NCI-H1048 (cell line): ENCODE data around the gene HSPB6.

ENCODE experiments used
- DNase-seq: peaks from one replicate; lab custom pipeline; 2025; lab: John Stamatoyannopoulos, UW

The HSPB6 gene

DNA sequence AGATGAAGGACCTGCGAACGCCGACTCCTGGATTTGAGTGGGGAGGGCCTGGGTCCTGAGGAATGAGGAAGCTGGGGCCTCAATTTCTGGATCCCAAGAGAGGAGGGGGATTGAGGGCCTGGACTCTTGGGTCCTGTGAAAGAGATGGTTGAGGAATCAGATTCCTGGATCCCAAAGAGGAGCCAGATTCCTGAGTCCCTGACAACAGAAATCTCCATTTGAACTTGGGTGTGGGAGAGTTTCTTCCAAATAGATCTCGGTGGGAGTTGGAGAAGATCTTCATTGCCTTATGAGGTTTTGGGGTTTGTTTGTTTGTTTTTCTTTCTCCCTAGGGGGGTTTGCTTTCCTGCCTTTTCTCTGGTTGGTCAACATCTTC lies 10.8 kb downstream of the HSPB6 start:
- no peak for DNase-seq

DNA sequence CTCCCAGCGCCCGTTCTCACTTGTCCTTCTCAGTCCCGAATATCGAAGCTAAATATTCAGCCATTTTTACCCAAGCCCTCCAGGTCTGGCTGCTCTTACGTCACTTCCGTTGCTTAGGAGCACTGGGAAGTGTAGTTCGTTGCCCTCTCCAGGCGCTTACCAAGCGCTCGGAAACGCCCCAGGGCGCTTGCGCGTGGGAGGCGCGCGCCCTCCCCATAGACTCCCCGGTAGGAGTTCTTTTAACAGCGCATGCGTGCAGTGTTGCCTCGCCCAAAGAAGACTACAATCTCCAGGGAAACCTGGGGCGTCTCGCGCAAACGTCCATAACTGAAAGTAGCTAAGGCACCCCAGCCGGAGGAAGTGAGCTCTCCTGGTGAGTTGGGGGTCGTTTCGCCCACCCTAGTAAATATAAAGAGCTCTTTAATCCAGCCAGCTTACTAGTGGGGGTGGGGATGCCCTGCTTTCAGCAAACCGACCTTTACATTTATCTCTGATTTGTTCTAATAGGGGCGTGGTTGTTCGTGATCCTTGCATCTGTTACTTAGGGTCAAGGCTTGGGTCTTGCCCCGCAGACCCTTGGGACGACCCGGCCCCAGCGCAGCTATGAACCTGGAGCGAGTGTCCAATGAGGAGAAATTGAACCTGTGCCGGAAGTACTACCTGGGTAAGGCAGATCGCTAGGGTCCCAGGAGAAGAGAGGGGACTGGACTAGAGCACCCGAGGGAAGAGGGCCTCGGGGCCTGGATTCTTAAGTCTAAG lies 11.3 kb downstream of the HSPB6 start, which contains the start of the genes PSENEN and U2AF1L4:
Gene PSENEN, plus strand, starts transcription at position 324 of the 759 bp plus-strand sequence. Its CDS starts 280 bp downstream, at position 604.
Gene U2AF1L4, minus strand, starts transcription at position 91 of the 759 bp plus-strand sequence. Its CDS starts 27 bp downstream, at position 64.
- peak; percentile 94 for DNase-seq

DNA sequence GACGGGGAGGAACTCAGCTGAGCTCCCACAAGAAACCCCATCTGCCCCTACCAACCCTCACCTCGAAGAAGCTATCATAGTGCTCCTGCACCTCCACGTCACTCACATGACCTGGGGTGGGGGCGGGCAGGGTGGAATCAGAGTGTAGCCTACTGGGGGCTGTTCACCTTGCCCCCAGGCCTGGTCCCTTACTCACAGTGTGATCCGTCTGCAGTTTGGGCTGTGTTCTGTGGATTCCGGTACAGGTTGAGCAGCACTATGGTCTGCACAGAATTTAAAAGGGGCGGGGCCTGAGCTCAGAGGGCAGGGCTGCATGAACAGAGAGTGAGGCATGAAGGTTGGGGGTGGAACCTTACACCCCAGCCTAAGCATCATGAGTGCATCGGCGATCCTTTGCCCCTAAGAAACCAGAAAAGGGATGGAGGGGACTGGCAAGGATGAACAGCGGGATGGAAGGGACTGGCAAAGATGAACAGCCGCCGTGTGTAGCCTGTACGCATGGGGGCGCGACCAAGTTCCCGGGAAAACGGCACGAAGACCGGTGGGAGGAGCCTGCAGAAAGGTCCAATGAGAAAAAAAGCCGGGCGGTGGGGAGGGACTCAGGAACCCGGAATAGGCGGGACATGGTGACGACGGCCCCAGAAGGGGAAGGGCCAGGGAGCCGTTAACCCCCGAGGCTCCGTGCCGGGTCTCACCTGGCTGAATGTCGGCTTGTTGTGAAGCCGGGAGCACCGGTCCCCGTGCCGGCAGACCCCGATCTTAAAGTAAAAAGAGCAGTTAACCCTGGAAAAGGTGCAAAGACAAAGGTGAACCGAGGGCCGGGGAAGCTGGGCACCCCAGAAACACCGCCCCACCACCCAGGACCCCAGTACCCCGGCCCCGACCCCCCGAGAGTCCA lies 12.2 kb downstream of the HSPB6 start:
- peak; percentile 94 for DNase-seq

GRCh38 chr19:35743640-35744429 lies 13.0 kb downstream of the HSPB6 start:
- no peak for DNase-seq

DNA sequence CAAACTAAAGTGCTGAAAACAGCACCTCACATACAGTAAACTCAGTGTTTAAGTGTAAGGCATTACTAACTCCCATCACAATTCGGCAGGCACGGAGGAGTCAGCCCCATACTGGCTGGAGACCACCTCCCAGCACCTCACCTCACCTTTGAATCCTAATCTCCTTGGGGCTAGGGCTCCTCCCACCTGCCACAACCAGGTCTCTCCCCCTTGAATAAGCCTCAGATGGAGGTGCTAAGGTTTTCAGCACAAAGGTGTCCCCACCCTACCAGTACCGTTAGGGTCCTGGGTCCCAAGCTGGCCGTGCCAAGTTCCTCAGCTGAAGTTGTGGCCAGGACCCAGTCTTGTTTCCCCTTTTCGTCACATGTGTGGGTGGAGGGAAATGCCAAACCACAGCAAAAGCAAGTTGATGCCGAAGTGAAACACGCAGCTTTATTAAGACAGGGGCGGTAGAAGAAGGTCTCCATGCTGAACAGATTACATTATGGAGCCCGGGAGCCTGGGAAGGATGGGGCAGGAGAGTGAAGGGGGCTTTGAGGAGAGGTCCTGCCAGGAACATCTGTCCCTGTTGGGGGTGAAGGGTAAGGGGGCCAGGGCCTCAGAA lies 14.6 kb downstream of the HSPB6 start, which contains the start of gene IGFLR1:
Gene IGFLR1, minus strand, starts transcription at position 332 of the 604 bp plus-strand sequence. CDS start 1,272 bp downstream, outside the sequence.
- no peak for DNase-seq

- DNase-seq = no peak
These were observed 15.7 kb downstream of the HSPB6 start for GRCh38 chr19:35741203-35741515.

GRCh38 chr19:35740423-35741202 lies 16.2 kb downstream of the HSPB6 start:
- peak; percentile 87 for DNase-seq

GRCh38 chr19:35740108-35740422 lies 16.8 kb downstream of the HSPB6 start:
- no peak for DNase-seq

GRCh38 chr19:35739275-35740107 lies 17.3 kb downstream of the HSPB6 start:
- no peak for DNase-seq

GRCh38 chr19:35738887-35739229 lies 18.0 kb downstream of the HSPB6 start:
- no peak for DNase-seq

GRCh38 chr19:35738021-35738886 lies 18.6 kb downstream of the HSPB6 start:
- no peak for DNase-seq

DNA sequence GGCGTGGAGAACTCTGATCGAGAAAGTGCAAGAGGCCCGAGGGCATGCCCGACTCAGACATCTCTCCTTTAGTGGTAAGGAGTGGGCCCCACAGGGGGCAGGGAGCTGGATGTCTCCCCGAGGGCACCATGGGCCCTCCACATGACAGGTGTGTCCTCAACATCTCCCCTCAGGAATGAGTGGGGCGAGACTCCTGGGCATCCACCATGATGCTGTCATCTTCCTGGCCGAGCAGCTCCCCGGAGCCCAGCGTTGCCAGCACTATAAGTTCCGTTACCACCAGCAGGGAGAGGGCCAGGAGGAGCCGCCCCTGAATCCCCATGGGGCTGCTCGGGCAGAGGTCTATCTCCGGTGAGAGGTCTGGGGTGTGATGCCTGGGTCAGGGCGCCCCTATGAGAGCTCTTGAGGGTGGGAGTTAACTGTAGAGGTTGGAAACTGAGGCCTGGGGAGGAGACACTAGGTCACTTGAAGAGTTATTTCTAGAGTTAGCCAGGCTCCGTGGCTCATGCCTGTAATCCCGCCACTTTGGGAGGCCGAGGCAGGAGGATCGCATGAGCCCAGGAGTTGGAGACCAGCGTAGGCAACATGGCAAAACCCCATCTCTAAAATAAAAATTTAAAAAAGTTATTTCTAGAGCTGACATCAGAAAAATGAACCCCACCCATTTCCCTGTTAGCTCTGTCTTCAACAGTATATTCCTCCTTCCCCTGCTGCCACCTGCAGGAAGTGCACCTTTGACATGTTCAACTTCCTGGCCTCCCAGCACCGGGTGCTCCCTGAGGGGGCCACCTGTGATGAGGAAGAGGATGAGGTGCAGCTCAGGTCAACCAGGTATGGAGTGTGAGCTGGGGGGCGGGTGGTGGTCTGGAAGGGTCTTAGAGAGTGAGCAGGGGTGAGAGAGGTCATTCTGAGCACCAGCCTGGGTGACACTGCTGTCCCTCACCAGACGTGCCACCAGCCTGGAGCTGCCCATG lies 19.6 kb downstream of the HSPB6 start:
- DNase-seq = no peak

GRCh38 chr19:35734889-35735288 lies 21.9 kb downstream of the HSPB6 start:
- DNase-seq = no peak

- DNase-seq = no peak
These were observed 22.6 kb downstream of the HSPB6 start for GRCh38 chr19:35734273-35734672.

GRCh38 chr19:35733180-35734125 lies 23.4 kb downstream of the HSPB6 start:
- no peak for DNase-seq

DNA sequence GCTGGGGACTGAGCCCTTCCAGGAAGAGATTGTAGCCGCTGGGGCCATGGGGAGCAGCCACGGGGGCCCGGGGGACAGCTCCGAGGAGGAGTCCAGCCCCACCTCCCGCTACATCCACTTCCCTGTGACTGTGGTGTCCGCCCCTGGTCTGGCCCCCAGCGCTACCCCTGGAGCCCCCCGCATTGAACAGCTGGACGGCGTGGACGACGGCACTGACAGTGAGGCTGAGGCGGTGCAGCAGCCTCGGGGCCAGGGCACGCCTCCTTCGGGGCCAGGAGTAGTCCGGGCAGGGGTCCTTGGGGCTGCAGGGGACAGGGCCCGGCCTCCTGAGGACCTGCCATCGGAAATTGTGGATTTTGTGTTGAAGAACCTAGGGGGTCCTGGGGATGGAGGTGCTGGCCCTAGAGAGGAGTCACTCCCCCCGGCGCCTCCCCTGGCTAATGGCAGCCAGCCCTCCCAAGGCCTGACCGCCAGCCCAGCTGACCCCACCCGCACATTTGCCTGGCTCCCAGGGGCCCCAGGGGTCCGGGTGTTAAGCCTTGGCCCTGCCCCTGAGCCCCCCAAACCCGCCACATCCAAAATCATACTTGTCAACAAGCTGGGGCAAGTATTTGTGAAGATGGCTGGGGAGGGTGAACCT lies 24.2 kb downstream of the HSPB6 start:
- no peak for DNase-seq
